ENCODE results near the gene ELMO3. TPM values are rescaled to one million over a fixed set of nuclear protein-coding genes. Genes with fewer than 3 reads are reported as not detected.

ELMO3 gene
- total and polyA plus RNA-seq, 2 of the 13 experiments (the other 11 are each of a cell fraction or from before 2014, with no cell fraction given), result 2.6 to 4.0 TPM

DNA sequence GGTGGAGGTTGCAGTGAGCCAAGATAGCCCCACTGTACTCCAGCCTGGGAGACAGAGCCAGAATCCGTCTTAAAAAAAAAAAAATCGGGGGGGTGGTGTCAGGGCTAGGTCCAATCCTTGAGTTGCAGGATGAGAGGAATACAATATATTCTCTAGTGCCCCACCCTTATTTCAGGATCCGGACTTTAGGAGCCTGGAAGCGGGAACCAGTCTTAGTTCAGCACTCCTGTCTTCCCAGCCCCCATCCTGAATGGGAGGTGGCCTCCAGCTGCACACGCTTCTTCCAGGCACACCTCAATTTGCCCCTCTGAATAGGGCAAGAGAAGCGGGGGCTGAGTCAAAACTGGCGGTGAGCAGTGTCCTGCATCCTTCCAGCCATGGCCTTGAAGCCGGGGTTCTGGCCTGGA lies 46.7 kb downstream of the ELMO3 start (continued):
- TF ChIP-seq, protein P1, sequence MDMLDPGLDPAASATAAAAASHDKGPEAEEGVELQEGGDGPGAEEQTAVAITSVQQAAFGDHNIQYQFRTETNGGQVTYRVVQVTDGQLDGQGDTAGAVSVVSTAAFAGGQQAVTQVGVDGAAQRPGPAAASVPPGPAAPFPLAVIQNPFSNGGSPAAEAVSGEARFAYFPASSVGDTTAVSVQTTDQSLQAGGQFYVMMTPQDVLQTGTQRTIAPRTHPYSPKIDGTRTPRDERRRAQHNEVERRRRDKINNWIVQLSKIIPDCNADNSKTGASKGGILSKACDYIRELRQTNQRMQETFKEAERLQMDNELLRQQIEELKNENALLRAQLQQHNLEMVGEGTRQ (IDR thresholded peaks at IDR 0.05; ENCODE audit: low read depth, low read length), result peak; percentile 83; the same call in 1 of the 2 replicates
- TF ChIP-seq, protein P1 (CRISPR knock-in tag; IDR thresholded peaks at IDR 0.05; ENCODE audit: borderline replicate concordance), result no peak
- TF ChIP-seq SKI (IDR thresholded peaks at IDR 0.05; ENCODE audit: partially characterized antibody) (no peak), FOXK1 (CRISPR knock-in tag; IDR thresholded peaks at IDR 0.05; ENCODE audit: borderline replicate concordance, low read depth) (no peak), NCOA1 (CRISPR knock-in tag; IDR thresholded peaks at IDR 0.05) (no peak), ZNF34 (CRISPR knock-in tag; IDR thresholded peaks at IDR 0.05; ENCODE audit: borderline replicate concordance) (no peak), ZFYVE20 (CRISPR knock-in tag; IDR thresholded peaks at IDR 0.05; ENCODE audit: borderline replicate concordance, low read depth) (no peak), ZNF850 (CRISPR knock-in tag; conservative IDR thresholded peaks at IDR 0.05) (no peak), ZNF441 (CRISPR knock-in tag; IDR thresholded peaks at IDR 0.05; ENCODE audit: borderline replicate concordance) (peak; percentile 3; the same call in 1 of the 2 replicates), ZSCAN20 (CRISPR knock-in tag; IDR thresholded peaks at IDR 0.05; ENCODE audit: borderline replicate concordance) (0 out of 2 replicates have a peak, but pooled peaks have one; percentile 1), ZNF589 (CRISPR knock-in tag; conservative IDR thresholded peaks at IDR 0.05) (no peak), BHLHE40 (IDR thresholded peaks at IDR 0.05; ENCODE audit: low read length) (peak; percentile 85; the same call in 1 of the 2 replicates), FOXO1 (CRISPR knock-in tag; IDR thresholded peaks at IDR 0.05) (no peak)
- TF ChIP-seq, protein P2, sequence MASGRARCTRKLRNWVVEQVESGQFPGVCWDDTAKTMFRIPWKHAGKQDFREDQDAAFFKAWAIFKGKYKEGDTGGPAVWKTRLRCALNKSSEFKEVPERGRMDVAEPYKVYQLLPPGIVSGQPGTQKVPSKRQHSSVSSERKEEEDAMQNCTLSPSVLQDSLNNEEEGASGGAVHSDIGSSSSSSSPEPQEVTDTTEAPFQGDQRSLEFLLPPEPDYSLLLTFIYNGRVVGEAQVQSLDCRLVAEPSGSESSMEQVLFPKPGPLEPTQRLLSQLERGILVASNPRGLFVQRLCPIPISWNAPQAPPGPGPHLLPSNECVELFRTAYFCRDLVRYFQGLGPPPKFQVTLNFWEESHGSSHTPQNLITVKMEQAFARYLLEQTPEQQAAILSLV (CRISPR knock-in tag; IDR thresholded peaks at IDR 0.05; ENCODE audit: borderline replicate concordance), result no peak
- TF ChIP-seq, protein P3, sequence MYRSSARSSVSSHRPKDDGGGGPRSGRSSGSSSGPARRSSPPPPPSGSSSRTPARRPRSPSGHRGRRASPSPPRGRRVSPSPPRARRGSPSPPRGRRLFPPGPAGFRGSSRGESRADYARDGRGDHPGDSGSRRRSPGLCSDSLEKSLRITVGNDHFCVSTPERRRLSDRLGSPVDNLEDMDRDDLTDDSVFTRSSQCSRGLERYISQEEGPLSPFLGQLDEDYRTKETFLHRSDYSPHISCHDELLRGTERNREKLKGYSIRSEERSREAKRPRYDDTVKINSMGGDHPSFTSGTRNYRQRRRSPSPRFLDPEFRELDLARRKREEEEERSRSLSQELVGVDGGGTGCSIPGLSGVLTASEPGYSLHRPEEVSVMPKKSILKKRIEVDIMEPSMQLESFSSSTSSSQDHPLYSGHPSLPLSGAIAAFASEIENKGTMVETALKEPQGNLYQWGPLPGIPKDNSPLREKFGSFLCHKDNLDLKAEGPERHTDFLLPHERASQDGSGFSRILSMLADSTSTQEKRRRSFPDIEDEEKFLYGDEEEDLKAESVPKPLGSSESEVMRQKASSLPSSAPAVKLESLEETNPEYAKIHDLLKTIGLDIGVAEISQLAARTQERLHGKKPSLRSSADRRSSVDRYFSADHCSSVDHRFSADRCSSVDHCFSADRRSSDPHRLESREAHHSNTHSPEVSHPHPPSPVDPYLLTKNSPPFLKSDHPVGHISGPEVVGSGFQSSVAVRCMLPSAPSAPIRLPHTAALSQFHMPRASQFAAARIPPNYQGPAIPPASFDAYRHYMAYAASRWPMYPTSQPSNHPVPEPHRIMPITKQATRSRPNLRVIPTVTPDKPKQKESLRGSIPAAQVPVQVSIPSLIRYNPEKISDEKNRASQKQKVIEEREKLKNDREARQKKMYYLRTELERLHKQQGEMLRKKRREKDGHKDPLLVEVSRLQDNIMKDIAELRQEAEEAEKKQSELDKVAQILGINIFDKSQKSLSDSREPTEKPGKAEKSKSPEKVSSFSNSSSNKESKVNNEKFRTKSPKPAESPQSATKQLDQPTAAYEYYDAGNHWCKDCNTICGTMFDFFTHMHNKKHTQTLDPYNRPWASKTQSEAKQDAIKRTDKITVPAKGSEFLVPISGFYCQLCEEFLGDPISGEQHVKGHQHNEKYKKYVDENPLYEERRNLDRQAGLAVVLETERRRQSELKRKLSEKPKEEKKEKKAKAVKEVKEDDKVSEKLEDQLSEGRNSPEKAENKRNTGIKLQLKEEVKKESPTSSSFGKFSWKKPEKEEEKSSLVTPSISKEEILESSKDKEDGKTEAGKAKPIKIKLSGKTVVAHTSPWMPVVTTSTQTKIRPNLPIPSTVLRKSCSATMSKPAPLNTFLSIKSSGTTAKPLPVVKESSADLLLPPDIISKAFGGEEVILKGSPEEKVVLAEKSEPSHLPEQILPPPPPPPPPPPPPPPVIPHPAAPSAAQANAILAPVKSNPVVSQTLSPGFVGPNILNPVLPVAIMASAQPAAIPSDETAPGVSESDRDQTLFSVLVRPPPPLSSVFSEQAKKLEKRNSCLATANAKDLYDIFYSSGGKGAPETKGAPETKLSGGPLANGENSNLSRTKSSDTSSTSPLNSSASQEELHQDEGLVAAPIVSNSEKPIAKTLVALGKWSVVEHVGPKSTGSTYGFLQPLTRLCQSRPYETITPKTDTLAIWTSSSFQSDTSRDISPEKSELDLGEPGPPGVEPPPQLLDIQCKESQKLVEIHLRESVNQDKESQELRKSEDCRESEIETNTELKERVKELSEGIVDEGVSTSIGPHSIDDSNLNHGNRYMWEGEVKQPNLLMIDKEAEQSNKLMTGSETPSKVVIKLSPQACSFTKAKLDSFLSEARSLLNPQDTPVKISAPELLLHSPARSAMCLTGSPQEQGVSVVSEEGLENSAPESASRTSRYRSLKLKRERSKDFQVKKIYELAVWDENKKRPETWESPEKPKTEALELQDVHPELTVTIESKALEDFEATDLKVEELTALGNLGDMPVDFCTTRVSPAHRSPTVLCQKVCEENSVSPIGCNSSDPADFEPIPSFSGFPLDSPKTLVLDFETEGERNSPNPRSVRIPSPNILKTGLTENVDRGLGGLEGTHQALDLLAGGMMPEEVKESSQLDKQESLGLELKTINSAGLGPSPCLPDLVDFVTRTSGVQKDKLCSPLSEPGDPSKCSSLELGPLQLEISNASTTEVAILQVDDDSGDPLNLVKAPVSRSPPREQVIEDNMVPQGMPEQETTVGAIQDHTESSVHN (CRISPR knock-in tag; IDR thresholded peaks at IDR 0.05), result peak; percentile 89; the same call in 1 of the 2 replicates
- TF ChIP-seq, protein P4, sequence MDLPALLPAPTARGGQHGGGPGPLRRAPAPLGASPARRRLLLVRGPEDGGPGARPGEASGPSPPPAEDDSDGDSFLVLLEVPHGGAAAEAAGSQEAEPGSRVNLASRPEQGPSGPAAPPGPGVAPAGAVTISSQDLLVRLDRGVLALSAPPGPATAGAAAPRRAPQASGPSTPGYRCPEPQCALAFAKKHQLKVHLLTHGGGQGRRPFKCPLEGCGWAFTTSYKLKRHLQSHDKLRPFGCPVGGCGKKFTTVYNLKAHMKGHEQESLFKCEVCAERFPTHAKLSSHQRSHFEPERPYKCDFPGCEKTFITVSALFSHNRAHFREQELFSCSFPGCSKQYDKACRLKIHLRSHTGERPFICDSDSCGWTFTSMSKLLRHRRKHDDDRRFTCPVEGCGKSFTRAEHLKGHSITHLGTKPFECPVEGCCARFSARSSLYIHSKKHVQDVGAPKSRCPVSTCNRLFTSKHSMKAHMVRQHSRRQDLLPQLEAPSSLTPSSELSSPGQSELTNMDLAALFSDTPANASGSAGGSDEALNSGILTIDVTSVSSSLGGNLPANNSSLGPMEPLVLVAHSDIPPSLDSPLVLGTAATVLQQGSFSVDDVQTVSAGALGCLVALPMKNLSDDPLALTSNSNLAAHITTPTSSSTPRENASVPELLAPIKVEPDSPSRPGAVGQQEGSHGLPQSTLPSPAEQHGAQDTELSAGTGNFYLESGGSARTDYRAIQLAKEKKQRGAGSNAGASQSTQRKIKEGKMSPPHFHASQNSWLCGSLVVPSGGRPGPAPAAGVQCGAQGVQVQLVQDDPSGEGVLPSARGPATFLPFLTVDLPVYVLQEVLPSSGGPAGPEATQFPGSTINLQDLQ (CRISPR knock-in tag; IDR thresholded peaks at IDR 0.05), result no peak

Measured in HepG2 (cell line).